NK-92 (cell line): ENCODE results near the gene TSPAN9.

Experiments
- DNase-seq: peaks from one replicate; lab custom pipeline; 2025; ENCODE audit not compliant: unreplicated experiment; lab: John Stamatoyannopoulos, UW

TSPAN9 gene

DNA sequence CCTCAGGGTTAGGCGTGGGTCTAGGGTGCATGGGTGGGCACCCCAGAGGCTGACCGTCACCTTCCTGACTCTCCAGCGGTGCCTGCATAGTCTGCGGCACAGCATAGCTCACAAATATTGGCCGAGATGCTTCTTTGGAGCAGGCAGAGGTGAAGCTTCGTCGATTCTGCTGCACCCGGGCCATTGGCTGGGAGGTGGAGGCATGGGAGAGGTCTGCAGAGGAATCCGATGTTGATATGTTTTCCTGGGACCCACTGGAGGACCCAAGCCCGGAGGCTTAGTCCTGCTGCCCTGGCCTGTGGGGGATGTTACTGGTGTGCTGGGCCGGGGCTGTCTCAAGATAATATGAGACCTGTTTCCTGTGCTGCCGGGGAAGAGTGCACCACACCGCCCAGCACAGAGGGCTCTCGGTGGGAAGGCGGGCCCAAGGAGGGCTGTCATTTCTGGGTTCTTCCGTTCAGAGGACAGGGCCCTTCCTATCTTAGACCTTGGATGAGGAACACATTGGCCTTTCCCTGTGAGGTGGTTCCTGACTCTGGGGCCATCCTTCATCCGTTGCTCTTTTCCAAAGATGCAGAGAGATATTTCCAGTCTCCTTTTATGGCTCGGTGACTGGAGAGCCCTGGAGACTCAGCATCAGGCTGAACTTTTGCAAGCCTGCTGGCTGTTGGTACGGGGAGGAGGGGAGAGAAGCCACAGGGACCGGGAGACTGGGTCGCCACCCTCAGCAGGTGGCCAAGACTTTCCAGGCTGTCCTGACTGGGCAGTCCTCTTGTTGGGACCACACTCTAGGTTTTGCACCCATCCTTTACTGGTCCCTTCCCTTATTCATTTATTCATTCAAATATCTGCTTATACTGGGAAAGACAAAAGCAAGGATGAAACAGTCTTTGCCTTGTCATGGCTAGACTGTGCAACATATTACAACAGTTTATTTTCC, 143.5 kb downstream of the TSPAN9 start:
- no peak for DNase-seq

DNA sequence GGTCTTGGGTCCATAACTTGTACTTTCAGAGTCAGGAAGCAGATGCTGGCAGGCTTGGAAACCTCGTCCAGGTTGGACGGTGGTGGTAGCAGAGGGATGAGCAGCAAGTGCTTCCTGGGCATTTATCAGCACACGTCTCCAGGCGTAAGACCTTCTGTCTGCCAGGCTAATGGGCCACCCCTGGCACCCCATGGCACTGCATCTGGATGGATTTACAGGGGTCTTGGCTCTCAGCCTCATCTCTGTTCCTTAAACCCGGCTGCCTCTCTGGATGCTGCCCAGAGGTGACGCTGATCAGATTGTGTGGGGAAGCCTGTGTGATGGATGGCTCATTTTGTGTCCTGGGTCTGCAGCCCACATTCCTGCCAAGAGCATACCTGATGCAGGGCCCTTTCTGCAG, 145.1 kb downstream of the TSPAN9 start:
- no peak for DNase-seq

DNA sequence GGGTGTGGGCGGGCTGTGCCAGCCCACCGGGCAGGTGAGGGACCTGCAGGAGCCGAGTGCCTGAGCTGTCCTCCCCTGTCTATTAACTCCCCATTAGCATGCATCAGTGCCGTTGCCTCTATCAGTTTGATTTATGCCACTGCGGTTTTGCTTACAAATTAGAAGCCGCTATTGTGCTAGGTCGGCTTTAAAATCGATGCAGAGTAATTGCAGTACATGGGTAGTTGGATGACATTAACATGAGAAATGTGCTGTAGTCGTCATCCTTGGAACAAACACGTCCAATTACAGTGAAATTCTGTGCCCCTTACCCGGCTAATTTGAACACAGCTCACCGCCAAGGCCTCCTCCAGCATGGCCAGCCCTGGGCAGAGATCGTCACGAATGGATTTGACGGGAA, 145.8 kb downstream of the TSPAN9 start:
- DNase-seq = no peak

DNA sequence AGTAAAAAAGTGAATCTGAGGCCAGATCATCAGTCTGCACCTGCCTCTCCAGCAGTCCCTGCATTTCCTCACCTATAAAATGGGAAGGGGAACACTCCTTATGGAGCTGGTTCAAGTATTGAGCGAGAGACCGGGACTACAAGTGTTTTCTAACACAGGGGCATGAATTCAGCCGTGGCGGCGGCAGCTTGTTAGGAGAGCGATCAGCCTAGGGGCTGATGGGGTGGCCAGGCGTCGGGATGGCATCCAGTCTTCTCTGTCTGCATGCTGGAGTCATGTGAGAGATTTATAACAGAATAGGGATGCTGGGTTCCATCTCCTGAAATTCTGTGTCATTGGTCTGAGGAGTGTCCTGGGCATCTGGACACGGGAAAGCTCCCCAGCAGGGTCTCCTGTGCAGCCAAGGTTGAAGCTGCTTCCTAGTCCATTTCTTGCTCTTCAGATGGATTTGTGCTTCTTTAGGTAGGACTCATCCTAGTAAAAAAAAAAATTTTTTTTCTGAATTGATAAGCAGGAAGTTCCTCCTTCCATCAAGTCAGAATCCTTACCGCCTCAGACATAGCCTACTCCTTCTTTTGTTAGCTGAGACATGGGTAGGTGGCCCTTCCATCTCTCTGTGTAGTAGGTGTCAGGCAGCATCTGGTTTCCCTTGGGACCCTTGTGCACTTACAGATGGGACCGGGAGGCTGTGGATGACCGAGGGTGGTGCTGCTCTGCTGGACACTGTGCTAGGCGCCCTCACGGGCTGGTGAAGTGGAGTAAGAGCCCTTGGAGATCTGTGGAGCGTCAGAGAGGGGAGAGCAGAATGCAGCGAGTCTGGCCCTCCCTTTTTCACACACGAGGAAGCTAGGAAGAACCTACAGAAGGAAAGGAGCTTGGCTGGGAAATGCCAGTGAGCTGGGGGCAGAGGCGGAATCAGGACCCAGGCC, 146.7 kb downstream of the TSPAN9 start:
- DNase-seq = no peak

DNA sequence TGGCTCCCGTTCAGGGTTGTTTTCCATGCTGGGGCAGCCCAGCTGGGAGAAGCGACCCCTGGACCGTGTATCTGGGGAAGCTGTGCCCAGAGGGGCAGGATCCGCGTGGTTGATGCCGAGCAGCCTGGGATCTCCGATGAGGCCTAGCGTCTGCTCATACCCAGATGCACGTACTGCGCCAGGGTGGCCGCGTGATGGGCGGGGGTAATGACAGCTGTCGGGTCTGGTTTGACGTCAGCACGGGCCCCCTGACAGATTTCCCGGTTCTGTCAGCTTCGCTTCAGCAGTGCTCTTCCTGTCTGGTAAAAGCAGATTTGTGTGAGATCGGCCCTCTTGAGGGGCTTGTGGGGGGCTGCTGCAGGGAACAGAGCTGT, 147.3 kb downstream of the TSPAN9 start:
- no peak for DNase-seq

DNA sequence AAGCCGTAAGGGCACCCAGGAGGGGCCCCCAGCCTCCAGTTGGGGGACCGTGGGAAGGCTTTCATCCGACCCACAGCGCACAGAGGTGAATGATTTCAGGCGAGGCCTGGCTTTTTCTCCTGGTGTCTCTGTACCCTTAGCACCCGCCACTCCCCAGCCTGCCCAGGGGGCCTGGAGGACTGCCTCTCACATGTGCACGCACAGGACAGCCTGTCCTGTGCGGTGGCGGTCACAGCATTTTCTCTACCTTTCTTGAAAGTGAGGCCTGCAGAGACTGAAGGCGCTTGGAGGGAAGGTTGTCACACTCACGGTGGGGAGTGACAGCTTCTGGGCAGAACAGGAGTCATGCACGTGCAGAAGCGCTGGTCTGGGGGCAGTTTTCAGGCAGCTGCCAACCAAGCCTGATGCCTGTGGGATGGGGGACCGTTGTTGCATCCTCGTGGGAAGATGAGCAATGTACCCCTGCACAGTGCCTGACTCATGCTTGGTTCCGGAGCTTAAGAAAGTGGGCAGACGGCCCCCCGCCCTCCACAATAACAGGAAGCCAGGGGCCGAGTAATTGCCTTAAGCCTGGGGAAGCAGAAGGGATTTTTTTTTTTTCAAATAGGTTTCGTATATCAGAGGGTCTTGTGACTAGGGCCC, 148.1 kb downstream of the TSPAN9 start:
- DNase-seq = no peak

DNA sequence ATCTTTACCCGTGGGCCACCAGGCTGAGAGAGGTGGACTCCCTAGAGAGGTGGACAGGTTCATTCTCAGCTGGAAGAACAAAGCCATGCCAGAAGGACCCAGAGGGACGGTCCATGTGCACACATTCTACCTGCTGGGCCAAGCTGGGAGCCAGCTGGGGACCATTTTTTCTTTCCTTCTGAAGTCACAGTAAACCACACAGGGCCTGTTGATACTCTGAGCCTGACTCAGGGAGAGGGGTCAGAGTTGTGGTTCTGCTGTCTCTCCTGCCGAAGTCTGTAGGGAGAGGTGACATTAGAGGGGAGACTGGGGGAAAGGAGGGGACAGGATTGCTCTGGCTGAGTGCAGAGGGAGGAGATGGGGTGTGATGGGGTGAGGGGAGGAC, 148.6 kb downstream of the TSPAN9 start:
- DNase-seq = no peak

DNA sequence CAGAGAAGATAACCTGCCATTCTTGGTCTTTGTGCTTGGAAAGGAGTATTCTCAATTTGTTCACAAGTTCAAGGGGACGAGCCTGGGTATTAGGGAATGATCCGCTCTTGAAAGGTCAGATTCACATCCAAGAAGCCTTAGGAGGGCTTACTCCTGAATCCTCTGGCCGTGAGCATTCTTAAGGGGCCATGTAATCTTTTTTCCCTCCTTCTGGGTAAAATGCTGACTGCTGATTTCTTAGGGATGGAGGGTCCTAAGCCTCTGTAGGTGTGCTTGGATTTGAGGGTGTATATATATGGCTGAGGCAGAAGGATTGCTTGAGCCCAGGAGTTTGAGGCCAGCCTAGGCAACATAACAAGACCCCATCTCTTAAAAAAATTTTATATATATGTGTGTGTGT, 149.1 kb downstream of the TSPAN9 start:
- no peak for DNase-seq

DNA sequence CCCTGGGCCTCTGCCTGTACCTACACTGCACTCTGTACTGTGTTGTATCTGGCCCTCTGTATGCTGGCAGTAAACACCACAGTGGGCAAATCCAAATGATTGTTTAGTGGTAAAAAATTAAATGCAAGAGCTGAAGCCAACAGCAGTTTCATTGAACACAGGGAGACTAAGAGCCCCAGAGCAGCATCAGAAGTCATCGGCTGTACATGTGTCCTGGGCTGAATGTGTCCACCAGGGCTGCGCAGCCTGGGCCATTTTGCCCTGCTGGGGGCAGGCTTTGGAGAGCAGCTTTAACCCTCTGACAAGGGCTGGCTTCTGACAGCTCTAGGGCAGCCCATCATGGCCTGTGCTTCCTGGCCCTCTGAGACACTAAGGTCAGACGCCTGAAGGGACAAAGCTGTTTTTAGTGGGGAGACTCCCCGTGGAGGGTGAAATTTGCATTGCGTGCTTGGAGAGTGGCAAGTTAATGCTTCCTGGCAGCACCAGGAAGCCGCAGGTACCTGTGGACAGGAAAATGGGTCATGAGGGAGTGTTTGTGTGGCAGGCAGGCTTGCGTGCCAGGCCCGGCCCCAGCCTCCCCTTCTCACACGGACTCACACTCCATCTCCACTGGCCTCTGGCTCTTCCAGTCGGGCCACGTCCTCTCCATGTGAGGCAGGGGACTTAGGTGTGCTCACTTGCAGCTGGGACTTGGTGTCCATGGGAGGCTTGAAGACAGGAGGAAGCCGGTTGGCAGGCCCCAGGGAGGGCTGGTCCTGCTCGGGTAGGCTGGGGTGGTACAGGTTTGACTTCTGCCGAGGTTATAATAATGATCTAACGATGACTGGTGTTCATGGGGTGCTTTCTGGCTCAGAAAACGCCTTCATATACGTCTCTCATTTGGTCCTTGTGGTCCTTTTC, 150.1 kb downstream of the TSPAN9 start:
- DNase-seq = no peak

DNA sequence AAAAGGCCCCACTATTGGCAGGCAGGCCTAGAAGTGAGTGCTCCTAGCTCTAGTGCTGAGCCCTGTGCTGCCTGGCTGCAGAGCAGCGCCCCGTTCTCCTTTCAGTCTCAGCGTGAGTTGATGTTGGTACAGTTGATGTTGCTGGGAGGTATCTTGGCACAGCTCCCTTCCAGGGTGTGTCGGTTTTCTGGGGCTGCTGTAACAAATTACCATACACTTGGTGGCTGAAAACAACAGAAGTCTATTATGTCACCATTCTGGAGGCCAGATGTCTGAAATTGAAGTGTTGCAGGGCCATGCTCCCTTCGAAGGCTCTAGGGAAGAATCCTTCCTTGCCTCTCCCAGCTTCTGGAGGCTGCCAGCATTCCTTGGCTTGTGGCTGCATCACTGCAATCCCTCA, 151.4 kb downstream of the TSPAN9 start:
- DNase-seq = no peak

DNA sequence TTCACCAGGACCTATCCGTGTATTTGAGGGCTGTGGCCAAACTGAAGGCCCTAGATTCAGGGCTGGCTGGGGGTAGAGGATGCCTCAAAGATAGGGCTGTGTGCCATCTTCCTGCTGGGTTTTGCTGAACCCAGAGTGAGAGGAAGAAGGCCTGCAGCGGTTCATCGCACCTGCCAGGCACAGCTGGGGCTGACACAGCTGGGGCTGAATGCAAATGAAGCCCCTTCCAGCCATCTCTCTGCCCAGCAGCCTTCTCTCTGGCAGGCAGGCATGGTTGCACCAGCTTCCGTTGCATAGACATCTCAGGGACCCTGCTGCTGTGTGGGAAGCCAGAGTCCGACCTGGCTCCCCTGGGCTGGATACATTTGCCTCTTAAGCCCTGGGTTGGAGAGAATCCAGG, 152.4 kb downstream of the TSPAN9 start:
- DNase-seq = no peak

DNA sequence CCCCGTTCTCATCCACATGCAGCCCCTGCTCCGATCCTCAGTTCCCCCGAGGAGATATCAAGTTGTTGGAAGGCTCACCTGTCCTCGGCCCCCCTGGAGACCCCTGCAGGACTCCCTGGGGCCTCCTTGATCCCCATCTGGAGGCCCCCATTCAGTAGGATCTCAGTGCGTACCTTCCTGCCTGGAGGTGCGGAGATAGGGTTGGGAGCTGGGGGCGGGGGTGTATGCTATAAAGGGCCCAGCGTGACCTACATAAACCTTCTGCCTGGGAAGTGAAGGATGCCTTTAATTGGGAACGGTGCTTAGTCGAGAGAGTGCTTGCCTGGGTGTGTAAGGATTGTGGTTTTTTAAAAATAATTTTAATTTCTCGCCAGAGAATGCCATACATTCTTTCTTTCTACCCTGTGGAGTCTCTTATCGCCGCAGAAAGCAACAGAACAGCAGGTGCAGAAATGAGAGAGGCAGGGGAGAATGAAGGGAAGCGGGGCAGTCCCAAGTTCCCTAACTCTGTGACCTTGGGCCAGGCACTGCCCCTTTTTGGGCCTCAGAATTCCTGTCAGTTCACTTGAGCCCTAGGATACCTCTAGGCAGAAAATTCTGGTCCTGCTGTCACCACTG, 153.7 kb downstream of the TSPAN9 start:
- no peak for DNase-seq

DNA sequence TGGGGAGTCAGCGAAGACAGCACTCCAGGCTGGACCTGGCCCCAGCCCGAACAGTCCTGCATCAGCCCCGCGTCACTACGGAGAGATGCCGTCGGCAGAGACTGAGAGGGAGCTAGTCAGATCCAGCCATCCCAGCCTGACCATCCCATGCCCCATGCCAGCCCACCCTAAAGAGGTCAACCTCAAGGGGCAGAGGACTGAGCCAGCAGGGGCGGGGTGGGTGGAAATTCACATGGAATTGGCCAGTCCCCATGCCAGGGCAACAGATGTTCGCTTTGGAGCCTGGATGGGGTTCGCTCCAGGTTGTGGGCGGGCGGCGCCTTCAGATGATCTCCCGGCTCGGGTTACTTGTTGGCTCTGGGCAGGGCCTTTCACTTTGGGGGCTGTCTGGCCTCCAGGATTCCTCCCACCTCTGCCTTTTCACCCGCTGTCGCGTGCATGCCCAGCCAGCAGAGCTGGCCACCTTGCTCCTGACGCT, 154.3 kb downstream of the TSPAN9 start:
- no peak for DNase-seq

DNA sequence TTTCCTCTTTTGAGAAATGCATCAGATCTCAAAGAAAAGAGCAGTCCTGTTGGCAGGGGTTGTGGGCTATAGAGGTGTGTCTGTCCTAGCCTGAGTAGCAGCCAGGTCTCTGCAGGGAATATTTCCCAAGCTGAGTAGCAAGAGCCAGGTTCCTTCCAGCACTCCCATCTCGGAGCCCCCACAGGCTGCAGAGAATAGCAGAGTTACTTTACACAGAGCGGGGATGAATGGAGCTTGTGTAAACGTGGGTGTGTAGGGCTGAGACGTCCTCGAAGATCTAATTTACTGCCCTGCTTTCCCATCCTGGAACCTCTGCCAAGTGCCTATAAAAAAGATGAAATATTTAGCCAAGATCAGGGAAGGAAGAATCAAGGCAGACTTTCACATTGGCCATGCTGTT, 156.6 kb downstream of the TSPAN9 start:
- DNase-seq = no peak

DNA sequence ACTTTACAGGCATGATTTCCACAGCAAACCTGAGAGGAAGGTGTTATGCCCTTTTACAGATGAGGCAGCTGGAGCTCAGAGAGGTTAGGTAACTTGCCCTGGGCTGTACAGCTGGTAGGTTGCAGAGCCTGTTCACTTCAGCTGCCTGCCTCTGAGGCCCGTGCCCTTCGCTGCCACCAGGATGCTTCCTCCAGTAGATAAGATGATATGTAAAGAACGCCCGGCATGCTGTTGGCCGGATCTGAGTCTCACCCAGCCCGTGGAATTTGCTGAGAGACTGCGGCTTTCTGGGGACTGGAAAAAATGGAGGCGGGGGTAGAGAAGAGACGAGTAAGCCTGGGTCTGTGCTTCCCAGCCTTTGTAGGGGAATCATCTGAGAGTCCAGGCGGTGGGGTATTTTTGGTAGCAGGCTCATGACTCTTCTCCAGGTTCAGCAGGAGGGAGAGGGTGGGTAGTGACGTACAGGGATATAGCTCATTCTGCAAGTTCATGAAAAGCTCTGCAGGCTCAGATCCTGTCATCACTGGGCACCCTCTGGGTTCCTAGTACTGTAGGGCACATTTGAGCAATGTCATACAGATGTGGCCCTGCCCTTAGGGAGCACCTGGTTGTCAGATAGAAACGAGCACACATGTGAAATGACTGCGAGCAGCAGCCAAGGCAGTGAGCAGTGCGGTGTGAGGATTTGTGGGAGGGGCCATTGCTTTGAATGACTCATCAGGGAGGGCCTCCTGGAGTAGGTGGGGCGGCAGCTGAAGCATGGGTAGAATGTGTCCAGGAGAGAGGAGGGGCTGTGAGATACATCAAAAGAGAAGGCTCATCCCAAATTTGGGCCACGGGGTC, 159.4 kb downstream of the TSPAN9 start:
- no peak for DNase-seq

DNA sequence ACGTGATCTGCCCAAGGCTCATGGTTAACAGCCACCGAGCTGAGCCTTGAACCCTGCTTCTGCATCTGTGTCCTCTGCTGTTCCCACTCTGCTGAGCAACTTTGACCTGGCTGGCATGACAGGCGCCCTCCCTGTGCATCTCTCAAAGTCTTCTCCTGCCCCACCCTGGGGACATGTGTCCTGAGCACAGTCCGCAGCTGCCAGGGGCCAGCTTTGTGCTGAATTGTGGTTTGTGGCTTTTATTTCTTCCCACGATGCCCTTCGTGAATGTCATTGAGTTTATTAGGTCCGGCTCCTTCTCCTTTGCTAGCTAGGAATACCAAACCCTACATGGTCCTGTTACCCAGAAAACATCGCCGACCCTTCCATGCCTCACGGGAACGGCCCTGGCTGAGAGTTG, 161.0 kb downstream of the TSPAN9 start:
- no peak for DNase-seq

DNA sequence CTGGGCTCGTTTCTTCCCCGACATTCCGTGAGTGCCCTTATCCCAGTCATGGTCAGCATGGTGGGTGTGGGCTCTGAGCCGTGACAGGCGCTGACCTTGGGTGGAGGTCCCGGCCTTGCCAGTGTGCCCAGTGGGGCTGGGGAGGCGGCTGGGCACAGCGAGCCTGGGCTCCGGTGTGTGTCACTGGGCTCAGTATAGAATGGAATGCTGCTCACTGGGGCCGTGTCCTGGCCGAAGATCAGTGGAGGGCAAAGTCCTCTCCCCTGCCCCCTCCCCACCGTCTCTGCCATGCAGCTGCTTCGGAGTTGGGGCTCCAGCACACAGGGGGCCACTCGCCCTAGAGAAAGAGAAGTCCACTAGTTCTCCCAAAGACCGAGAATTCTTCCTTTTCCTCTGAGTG, 164.4 kb downstream of the TSPAN9 start:
- no peak for DNase-seq

DNA sequence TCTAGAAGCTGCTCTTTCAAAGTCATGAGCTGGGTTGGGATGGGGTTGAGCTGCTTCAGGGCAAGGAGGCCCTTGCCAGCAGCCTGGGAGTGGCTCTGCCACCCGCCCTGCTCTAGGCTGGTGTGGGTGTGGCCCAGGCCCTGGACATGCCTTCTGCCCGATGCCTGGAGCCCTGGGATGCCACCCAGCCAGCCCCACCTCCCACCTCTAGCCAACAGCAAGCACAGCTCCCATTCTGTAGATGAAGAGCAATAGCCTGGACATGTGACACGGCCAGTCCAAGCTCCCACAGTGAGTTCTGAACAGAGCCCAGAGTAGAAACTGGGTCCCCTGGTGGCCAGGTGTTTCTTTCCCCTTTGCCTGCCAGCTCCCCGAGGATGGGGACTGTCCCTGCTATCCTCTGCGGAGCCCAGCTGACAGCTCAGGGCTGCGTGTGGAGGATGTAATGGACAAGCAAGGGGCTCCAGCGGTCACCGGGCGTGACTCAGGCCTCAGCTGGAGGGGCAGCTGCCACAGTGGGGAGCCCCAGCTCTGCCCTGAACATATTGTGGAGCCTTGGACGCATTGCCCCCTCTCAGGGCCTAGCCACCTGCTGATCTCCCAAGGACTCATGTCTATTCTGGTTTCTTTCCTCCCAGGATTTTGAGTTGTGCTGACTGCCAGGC, 165.2 kb downstream of the TSPAN9 start:
- DNase-seq = no peak
